Right renal cortex interstitium (tissue), 3 donors: ENCODE data around the gene ELP6. TPM values are rescaled to one million over a fixed set of nuclear protein-coding genes. Genes with fewer than 3 reads are reported as not detected.
"Not testable (repeated sequence)": the region's sequence is repeated elsewhere in the genome, so short reads cannot be mapped to it uniquely, and the experiment has no call there.

Experiments used
- DNase-seq, 3 donors: peaks; one replicate each; pipeline ENCODE4 v3.0.0-alpha.2; 2013; ENCODE audit warnings: low read depth in 3 of 3, low spot score in 2 of 3
- polyA plus RNA-seq, 3 donors: library from polyadenylated mRNA; unstranded; fragments of 120-200 nt; gene quantifications; one replicate each; pipeline ENCODE4 v1.2.1, GENCODE V29; 2013; ENCODE audit not compliant: insufficient read length in 3 of 3

Gene ELP6
- polyA plus RNA-seq, 3 donors, result 42.6 to 45.3 (median 44.6) TPM

DNA sequence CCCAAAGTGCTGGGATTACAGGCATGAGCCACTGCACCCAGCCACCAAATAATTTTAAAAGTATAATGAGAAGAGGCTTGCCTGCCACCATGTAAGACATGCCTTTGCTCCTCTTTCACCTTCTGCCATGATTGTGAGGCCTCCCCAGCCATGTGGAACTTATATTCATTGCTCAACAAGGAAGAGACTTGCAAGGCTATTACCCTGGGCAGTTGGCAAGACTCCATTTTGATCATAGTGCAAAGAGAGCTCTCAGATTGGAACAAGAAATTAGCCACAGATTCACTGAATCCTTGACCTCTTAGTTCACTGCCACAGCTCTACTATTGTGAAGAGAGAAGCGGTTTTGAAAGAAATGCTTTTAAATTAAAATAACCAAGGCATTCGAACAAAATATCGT lies 43.9 kb downstream of the ELP6 start:
- no peak for DNase-seq

DNA sequence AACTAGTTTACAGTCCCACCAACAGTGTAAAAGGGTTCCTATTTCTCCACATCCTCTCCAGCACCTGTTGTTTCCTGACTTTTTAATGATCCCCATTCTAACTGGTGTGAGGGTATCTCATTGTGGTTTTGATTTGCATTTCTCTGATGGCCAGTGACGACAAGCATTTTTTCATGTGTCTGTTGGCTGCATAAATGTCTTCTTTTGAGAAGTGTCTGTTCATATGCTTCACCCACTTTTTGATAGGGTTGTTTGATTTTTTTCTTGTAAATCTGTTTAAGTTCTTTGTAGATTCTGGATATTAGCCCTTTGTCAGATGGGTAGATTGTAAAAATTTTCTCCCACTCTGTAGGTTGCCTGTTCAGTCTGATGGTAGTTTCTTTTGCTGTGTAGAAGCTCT lies 45.2 kb downstream of the ELP6 start:
- DNase-seq, result not testable (repeated sequence)

DNA sequence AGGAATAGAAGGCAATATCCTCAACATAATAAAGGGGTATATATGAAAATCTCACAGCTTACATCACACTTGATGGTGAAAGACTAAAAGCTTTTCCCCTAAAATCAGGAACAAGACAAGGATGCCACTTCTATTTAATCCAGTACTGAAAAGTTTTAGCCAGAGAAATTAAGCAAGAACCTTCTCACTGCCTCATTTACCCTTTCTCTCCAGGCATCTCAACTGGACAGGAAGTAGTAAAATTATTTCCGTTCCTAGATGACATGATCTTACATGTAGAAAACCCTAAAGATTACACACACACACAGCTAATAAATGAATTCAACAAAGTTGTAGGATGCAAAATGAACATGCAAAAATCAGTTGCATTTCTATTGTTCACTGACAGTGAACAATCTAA lies 48.9 kb downstream of the ELP6 start:
- no peak for DNase-seq

DNA sequence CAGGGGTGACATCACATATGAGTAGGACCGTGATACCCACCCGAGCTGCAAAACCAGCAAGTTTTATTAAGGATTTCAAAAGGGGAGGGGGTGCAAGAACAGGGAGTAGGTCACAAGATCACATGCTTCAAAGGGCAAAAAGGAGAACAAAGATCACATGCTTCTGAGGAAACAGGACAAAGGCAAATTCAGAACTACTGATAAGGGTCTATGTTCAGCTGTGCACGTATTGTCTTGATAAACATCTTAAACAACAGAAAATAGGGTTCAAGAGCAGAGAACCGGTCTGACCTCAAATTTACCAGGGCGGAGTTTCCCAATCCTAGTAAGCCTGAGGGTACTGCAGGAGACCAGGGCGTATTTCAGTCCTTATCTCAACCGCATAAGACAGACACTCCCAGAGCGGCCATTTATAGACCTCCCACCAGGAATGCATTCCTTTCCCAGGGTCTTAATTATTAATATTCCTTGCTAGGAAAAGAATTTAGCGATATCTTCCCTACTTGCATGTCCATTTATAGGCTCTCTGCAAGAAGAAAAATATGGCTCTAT lies 53.9 kb downstream of the ELP6 start:
- not testable (repeated sequence) for DNase-seq

DNA sequence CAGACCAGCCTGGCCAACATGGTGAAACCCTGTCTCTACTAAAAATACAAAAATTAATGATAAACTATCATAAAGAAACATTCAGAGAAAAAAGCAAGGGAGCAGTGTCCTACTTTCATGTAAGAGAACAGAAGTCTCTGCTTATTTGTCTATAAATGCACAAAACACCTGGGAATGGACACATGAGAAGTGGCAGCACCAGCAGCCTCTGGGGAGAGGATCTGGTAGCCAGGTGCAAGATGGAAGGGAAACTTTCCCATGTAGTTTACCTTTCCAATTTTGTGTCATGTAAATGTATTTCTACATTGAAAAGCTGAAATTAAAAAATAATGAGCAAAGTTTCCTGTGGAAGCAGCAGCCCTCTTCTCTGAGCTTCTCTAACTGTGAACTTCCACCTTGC lies 56.5 kb downstream of the ELP6 start:
- no peak for DNase-seq

DNA sequence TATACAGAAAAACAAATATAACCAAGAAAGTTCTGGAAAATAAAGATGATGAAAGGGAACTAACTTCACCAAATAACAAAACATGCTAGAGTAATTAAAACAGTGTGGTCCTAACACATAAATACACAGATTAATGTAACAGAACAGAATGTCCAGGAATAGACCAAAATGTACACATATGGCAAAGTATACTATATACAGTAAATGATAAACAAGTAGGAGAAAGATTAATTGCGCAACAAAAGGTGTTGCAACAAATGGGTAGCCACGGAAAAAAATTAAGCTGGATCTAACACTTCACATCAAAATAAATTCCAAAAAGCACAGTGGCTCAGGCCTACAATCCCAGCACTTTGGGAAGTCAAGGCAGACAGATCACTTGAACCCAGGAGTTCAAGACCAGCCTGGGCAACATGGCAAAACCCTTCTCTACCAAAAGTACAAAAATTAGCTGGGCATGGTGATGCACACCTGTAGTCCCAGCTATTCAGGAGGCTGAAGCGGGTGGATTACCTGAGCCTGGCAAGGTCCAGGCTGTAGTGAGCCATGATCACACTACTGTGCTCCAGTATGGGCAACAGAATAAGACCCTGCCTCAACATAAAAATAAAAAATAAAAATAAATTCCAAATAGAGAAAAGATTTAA lies 57.6 kb downstream of the ELP6 start:
- no peak for DNase-seq

DNA sequence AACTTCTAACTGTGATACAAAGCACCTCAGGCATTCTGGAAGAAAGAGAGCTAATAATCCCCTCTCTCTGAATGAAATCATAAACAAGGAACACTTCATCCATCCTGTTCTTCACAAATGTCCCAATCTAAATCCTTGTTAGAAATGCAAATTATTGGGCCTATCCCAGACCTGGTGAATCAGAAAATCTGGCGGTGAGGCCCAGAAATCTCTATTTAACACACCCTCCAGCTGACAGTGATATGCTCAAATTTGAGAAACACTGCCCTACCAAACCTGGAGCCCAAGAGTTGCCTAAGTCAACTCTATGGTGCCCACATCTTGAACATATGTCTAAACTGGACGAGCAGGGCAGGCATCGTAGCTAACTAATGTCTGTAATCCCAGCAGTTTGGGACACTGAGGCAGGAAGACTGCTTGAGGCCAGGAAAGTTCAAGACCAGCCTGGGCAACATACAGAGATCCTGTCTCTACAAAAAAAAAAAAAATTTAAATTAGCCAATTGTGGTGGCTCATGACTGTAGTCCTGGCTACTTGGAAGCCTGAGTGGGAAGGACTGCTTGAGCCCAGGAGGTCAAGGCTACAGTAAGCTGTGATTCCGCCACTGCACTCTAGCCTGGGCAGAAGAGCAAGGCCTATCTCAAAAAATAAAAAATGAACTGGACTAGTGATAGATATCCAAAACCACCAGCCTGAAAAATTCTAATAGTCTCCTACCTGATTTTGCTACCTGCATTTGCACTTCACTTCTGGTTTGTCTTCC lies 60.9 kb downstream of the ELP6 start:
- no peak for DNase-seq

Other genes starting within 250 kb of the ELP6 start
- 10 to 100 TPM; 21.8 to 24.3 (median 22.7) TPM for gene KIF9, start 230.9 kb downstream of the ELP6 start, polyA plus RNA-seq
- 10 to 100 TPM; 12.1 to 12.5 (median 12.2) TPM for gene KLHL18, start 230.8 kb downstream of the ELP6 start, polyA plus RNA-seq
- 10 to 100 TPM; 19.0 to 21.9 (median 20.8) TPM for gene PTPN23, start 132.7 kb downstream of the ELP6 start, polyA plus RNA-seq
- gene SCAP, start 37.8 kb downstream of the ELP6 start, polyA plus RNA-seq, result 10 to 100 TPM; 64.8 to 73.8 (median 67.7) TPM
- 1 to 10 TPM in 1 of 3 donors, under 1 TPM in 2; 0.82 to 1.1 (median 0.96) TPM for gene CSPG5, start 65.2 kb upstream of the ELP6 start, polyA plus RNA-seq